ENCODE data around the gene PDZD8.
"Not testable (repeated sequence)": the region's sequence is repeated elsewhere in the genome, so short reads cannot be mapped to it uniquely, and the experiment has no call there.

Gene PDZD8

DNA sequence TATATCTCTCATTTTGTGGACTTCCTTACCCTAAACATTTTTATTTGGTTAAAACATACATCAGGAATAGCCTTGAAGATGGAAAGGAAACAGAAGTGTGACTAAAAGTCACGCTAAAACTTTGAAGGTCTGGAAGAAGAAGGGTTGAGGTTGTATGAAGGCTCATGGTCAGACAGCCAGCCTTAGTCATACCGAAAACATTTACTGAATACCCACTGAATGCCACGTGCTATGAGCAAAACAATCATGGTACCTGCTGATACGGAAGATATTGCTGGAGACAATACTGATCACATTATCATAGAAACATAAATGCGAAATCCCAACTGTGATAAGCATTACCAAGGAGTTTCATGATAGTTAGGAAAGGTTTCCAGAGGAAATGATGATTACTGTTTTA is 64.0 kb downstream of the PDZD8 start:
- Mint-ChIP-seq H3K27me3 (no peaks in the 10 kb centered on the region), H3K9me3 (no peaks in the 10 kb centered on the region), H3K4me1 (peaks cover 11% of the 10 kb centered on the region), H3K4me3 (no peak overlapping the region), H3K36me3 (peaks cover 33% of the 10 kb centered on the region), H3K27ac (no peak overlapping the region)
- DNase-seq (ENCODE audit: low spot score in 2 of 2), result no peak
- no peak for ATAC-seq (ENCODE audit: low read depth)

DNA sequence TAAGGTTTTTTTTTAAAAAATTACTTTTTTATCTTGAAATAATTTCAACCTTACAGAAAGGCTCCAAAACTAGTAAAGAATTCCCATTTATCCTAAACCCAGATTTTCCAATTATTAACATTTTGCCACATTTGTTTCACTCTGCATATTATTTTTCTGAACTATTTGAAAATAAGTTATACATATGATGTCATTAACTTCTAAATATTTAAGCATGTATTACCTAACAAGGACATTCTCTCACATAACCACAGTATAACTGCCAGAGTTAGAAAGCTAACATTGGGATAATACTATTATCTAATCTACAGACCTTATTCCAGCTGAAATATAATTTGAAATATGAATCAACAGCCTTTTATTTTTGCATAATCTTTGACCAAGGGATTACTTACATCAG is 68.6 kb downstream of the PDZD8 start:
- H3K9me3 Mint-ChIP-seq, result peaks cover 2% of the 10 kb centered on the region
- H3K36me3 Mint-ChIP-seq, result peaks cover 30% of the 10 kb centered on the region
- no peak for DNase-seq (ENCODE audit: low spot score in 2 of 2)
- H3K4me1 Mint-ChIP-seq, result peaks cover 13% of the 10 kb centered on the region
- no peak overlapping the region for H3K4me3 Mint-ChIP-seq
- H3K27ac Mint-ChIP-seq, result no peak overlapping the region
- ATAC-seq (ENCODE audit: low read depth), result no peak
- H3K27me3 Mint-ChIP-seq, result no peaks in the 10 kb centered on the region

DNA sequence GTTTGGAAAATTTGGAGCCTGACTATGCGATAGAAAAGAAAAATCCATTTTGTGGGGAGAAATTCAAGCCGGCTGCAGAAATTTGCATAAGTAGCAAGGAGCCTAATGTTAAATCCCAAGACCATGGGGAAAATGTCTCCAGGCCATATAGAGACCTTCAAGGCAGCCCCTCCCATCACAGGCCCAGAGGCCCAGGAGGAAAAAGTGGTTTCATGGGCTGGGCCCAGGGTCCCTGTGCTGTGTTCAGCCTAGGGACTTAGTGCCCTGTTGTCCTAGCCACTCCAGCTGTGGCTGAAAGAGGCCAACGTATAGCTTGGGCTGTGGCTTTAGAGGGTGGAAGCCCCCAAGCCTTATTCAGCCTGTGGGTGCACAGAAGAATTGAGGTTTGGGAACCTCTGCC is 71.8 kb downstream of the PDZD8 start:
- not testable (repeated sequence) for H3K4me1 Mint-ChIP-seq; H3K27ac Mint-ChIP-seq; H3K4me3 Mint-ChIP-seq; DNase-seq (ENCODE audit: low spot score in 2 of 2); ATAC-seq (ENCODE audit: low read depth); H3K27me3 Mint-ChIP-seq; H3K9me3 Mint-ChIP-seq
- H3K36me3 Mint-ChIP-seq, result peaks cover 28% of the 10 kb centered on the region

DNA sequence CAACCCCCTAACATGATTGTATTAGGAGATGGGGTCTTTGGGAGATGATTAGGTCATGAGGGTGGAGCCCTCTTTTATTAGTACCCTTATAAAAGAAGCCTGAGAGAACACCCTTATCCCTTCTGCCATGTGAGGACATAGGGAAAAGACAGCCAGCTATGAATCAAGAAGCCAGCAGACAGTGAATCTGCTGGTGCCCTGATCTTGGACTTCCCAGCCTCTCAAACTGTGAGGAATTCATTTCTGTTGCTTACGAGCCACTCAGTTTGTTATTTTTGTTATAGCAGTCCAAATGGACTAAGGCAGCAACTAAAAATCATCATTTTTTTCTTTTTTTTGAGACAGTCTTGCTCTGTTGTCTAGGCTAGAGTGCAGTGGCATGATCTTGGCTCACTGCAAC is 74.6 kb downstream of the PDZD8 start:
- H3K27ac Mint-ChIP-seq, result no peak overlapping the region
- DNase-seq (ENCODE audit: low spot score in 2 of 2) (no peak), ATAC-seq (ENCODE audit: low read depth) (no peak)
- peaks cover 26% of the 10 kb centered on the region for H3K36me3 Mint-ChIP-seq
- H3K4me3 Mint-ChIP-seq, result no peak overlapping the region
- H3K9me3 Mint-ChIP-seq, result peaks cover 2% of the 10 kb centered on the region
- H3K27me3 Mint-ChIP-seq, result no peaks in the 10 kb centered on the region
- H3K4me1 Mint-ChIP-seq, result peaks cover 10% of the 10 kb centered on the region

DNA sequence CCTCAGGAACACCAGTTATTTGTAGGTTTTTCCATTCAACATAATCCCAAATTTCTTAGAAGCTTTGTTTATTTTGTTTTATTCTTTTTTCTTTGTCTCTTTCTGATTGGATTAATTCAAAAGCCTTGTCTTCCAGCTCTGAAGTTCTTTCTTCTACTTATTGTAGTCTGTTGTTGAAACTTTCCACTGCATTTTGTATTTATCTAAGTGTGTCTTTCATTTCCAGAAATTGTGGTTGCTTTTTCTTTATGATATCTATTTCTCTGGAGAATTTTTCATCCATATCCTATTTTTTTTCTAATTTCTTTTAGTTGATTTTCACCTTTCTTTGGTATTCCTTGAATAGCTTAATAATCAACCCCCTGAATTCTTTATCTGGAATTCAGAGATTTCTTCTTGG is 75.8 kb downstream of the PDZD8 start:
- Mint-ChIP-seq H3K27ac (no peak overlapping the region), H3K36me3 (peaks cover 28% of the 10 kb centered on the region), H3K27me3 (no peaks in the 10 kb centered on the region), H3K4me3 (no peak overlapping the region), H3K9me3 (peaks cover 2% of the 10 kb centered on the region), H3K4me1 (peaks cover 12% of the 10 kb centered on the region)
- no peak for ATAC-seq (ENCODE audit: low read depth)
- no peak for DNase-seq (ENCODE audit: low spot score in 2 of 2)

DNA sequence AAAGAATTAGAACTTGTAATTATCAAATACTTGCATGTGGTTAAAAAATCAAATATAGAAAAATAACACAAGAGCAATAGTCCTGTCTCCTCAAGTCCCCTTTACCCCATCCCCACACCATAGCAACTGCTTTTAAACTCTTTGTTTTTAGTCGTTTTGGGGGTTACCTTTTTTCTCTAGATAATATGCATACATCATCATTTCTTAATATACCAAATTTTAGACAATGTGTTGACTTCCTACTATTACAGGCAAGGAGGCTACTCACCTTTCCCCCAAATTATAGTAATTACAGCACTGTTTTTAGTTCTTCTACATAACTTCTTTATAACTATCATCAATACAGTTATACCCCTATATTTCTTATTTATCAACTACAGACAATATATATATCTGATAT is 77.0 kb downstream of the PDZD8 start:
- Mint-ChIP-seq H3K36me3 (peaks cover 24% of the 10 kb centered on the region), H3K9me3 (peaks cover 2% of the 10 kb centered on the region), H3K4me1 (peaks cover 12% of the 10 kb centered on the region), H3K4me3 (no peak overlapping the region), H3K27ac (no peak overlapping the region), H3K27me3 (no peaks in the 10 kb centered on the region)
- ATAC-seq (ENCODE audit: low read depth) (no peak), DNase-seq (ENCODE audit: low spot score in 2 of 2) (no peak)

DNA sequence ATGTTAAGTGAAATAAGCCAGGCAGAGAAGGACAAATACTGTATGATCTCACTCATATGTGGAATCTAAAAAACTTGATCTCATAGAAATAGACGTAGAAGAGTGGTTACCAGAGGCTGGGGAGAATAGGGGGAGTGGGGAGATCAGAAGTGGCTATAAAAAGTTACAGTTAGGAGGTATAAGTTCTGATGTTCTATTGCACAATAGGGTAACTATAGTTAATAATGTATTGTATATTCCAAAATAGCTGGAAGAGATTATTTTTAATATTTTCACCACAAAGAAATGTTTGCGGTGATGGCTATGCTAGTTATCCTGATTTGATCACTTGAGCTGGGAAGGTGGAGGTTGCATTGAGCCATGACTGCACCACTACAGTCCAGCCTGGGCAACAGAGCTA is 80.5 kb downstream of the PDZD8 start:
- H3K27me3 Mint-ChIP-seq, result no peaks in the 10 kb centered on the region
- no peak for ATAC-seq (ENCODE audit: low read depth)
- peaks cover 11% of the 10 kb centered on the region for H3K36me3 Mint-ChIP-seq
- peaks cover 5% of the 10 kb centered on the region for H3K4me1 Mint-ChIP-seq
- no peak overlapping the region for H3K27ac Mint-ChIP-seq
- H3K9me3 Mint-ChIP-seq, result no peaks in the 10 kb centered on the region
- no peak overlapping the region for H3K4me3 Mint-ChIP-seq
- no peak for DNase-seq (ENCODE audit: low spot score in 2 of 2)

DNA sequence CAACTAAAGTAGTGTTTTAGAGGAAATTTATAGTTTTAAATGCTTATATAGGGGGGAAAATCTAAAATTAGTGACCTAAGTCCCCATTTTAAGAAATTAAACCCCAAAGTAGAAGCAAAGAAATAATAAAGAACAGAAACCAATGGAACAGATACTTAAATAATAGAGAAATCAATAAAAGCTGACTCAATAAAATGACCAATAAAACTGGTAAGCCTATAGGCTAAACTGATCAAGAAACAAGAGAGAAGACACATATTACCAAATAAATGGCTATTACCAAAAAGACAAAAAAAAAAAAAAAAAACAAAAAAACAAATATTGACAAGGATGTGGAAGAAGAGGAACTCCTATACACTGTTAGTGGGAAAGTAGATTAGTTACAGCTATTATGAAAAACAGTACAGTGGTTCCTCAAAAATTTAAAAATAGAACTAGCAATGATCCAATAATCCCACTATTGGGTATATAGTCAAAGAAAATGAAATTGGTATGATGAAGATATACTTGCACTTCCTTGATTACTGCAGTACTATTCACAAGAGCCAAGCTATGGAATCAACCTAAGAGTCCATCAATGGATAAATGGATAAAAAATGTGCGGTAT is 81.1 kb downstream of the PDZD8 start:
- Mint-ChIP-seq H3K4me3 (no peak overlapping the region), H3K4me1 (peaks cover 5% of the 10 kb centered on the region), H3K9me3 (no peaks in the 10 kb centered on the region), H3K27ac (no peak overlapping the region), H3K36me3 (peaks cover 10% of the 10 kb centered on the region), H3K27me3 (no peaks in the 10 kb centered on the region)
- ATAC-seq (ENCODE audit: low read depth), result no peak
- no peak for DNase-seq (ENCODE audit: low spot score in 2 of 2)

DNA sequence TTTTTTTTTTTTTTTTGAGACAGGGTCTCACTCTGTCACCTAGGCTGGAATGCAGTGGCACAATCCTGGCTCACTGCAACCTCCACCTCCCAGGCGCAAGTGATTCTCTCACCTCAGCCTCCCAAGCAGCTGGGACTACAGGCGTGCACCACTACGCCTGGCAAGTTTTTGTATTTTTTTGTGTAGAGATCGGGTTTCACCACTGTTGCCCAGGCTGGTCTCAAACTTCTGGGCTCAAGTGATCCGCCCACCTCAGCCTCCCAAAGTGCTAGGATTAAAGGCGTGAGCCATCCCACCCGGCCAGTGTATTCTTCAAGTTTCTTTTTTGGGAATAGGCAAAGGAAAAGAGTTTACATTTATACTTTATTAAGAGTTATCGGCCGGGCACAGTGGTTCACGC is 84.4 kb downstream of the PDZD8 start:
- H3K27ac Mint-ChIP-seq; H3K36me3 Mint-ChIP-seq; H3K4me3 Mint-ChIP-seq; H3K9me3 Mint-ChIP-seq; H3K4me1 Mint-ChIP-seq; ATAC-seq (ENCODE audit: low read depth); H3K27me3 Mint-ChIP-seq; DNase-seq (ENCODE audit: low spot score in 2 of 2): not testable (repeated sequence)

DNA sequence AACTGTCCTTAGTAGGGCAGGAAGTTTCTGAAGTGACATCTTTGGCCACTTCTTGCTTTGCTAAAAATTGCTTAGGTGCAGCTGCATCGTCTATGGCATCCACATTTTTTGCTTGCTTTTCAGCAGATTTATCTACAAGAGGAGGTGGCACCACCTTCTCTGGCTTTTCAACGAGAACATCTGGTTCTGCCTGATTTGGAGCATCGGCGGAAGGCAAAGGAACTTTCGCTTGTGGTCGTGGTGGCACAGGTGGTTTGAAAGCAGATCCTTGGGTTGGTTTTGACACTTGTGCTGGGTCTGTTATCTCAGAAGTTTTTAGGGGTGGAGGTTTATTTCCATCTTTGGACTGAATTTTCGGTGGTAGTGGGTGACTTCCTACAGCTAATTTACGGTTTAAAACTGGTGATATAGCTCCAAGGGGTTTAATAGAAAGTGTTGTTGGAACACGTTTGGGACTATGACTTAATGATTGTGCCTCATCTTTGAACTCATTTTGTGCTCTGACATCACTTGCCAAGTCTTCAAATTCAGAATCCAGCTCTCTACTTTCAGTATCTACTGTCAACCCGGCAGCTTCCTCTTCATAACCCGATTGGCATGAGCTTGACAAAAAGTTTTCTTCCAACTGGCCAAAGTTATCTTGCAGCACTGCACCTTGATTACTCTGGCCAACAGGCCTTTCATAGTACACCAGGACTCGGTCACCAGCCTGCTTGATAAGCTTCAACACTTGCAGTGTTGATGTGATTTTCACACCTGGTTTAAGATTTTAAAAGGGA is 90.3 kb downstream of the PDZD8 start:
- no peaks in the 10 kb centered on the region for H3K9me3 Mint-ChIP-seq
- no peak overlapping the region for H3K27ac Mint-ChIP-seq
- peaks cover 25% of the 10 kb centered on the region for H3K36me3 Mint-ChIP-seq
- H3K4me3 Mint-ChIP-seq, result no peak overlapping the region
- ATAC-seq (ENCODE audit: low read depth), result no peak
- DNase-seq (ENCODE audit: low spot score in 2 of 2), result no peak
- no peaks in the 10 kb centered on the region for H3K27me3 Mint-ChIP-seq
- H3K4me1 Mint-ChIP-seq, result no peaks in the 10 kb centered on the region

DNA sequence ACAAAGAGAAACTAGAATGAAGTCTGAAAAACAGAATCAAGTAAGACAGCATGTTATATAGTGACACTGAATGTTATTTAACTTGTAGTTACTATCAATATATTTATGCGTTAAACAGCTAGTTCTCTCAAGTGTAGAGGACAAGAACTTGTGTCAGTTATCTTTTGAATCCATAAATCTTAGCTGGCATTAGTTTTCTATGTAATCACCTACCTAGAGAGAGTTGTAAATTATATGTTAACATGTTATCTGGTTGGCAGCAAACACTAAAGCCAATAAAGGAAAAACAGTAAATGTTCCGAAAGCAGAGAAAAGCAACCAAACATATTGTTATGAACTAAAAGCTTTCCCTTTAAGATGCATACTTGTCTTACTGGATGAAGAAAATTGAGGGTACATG is 97.6 kb downstream of the PDZD8 start:
- Mint-ChIP-seq H3K36me3 (no peaks in the 10 kb centered on the region), H3K27ac (no peak overlapping the region), H3K4me3 (no peak overlapping the region), H3K9me3 (no peaks in the 10 kb centered on the region), H3K4me1 (no peaks in the 10 kb centered on the region), H3K27me3 (no peaks in the 10 kb centered on the region)
- no peak for DNase-seq (ENCODE audit: low spot score in 2 of 2)
- no peak for ATAC-seq (ENCODE audit: low read depth)

DNA sequence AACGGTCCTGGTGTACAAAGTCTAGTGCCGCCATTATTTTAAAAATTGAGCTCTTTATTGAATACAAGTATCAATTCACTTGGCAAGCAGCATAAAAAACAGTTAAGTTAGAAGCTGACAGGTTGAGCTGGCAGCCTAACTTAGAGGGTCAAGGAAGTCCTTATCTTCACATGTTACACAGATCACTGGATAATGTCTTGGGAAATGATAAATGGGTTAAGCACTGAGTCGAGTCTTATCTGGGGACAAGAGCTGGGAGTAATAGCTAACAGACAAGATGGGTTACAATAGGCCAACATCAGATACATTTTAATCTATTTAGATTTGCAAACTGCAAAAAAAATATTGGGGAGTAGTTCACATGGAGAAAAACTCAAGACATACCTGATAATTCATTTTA is 100.1 kb downstream of the PDZD8 start:
- no peak overlapping the region for H3K4me3 Mint-ChIP-seq
- H3K27me3 Mint-ChIP-seq, result no peaks in the 10 kb centered on the region
- DNase-seq (ENCODE audit: low spot score in 2 of 2), result no peak
- no peaks in the 10 kb centered on the region for H3K9me3 Mint-ChIP-seq
- no peaks in the 10 kb centered on the region for H3K4me1 Mint-ChIP-seq
- no peak for ATAC-seq (ENCODE audit: low read depth)
- H3K36me3 Mint-ChIP-seq, result no peaks in the 10 kb centered on the region
- no peak overlapping the region for H3K27ac Mint-ChIP-seq

DNA sequence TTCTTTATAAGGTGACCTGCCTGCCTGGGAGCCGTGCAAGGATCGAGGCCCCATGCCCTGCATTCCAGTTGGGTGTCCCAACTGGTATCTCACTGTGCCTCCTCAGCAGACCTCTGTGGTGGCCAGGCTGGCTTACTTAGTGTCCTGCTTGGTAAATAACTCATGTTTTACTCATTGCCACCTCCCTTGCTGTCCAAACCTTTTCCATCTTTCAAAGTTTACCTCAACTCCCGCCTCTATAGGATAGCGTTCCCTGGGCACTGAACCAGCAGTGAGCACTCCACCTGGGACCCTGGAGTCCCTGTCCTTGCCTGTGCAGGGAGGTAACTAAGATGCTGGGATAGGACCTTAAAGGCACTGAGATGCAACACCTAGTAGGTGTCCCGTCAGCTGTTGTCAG is 100.7 kb downstream of the PDZD8 start:
- no peak overlapping the region for H3K27ac Mint-ChIP-seq
- no peaks in the 10 kb centered on the region for H3K36me3 Mint-ChIP-seq
- no peak for DNase-seq (ENCODE audit: low spot score in 2 of 2)
- H3K4me1 Mint-ChIP-seq, result no peaks in the 10 kb centered on the region
- no peak for ATAC-seq (ENCODE audit: low read depth)
- H3K4me3 Mint-ChIP-seq, result no peak overlapping the region
- no peaks in the 10 kb centered on the region for H3K9me3 Mint-ChIP-seq
- no peaks in the 10 kb centered on the region for H3K27me3 Mint-ChIP-seq

DNA sequence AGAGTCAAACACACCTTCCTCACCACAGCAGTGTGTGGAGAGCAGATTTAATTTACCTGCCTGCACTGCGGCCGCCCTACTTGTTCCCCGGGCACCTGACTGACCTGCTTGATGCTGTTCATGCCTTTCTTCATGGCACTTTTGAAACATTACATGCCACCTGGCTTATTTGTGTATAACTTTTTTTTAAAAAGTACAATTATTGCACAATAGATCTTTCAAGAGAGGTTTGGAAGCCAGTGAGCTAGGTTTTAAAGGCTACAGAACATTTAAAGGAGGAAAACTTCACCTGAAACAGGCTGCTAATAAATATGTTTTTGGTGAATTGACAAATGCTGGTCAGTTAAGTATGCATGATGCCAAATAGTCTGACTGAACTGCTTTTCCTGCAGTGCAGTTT is 101.3 kb downstream of the PDZD8 start:
- DNase-seq (ENCODE audit: low spot score in 2 of 2), result no peak
- Mint-ChIP-seq H3K27me3 (no peaks in the 10 kb centered on the region), H3K4me1 (no peaks in the 10 kb centered on the region), H3K27ac (no peak overlapping the region), H3K4me3 (no peak overlapping the region), H3K9me3 (no peaks in the 10 kb centered on the region), H3K36me3 (no peaks in the 10 kb centered on the region)
- no peak for ATAC-seq (ENCODE audit: low read depth)
